Stimulated activated CD4-positive, alpha-beta T cell treated with anti-CD3 and anti-CD28 coated beads, TNF-alpha, amount 100 ng/mL, for 4 hours (primary cell): ENCODE data around the gene KIRREL1.

Source experiments
- DNase-seq, 3 experiments: peaks; one replicate each; pipeline ENCODE4 v3.0.0-alpha.2; 2020; ENCODE audit warnings: low read depth in 3 of 3

Gene KIRREL1

DNA sequence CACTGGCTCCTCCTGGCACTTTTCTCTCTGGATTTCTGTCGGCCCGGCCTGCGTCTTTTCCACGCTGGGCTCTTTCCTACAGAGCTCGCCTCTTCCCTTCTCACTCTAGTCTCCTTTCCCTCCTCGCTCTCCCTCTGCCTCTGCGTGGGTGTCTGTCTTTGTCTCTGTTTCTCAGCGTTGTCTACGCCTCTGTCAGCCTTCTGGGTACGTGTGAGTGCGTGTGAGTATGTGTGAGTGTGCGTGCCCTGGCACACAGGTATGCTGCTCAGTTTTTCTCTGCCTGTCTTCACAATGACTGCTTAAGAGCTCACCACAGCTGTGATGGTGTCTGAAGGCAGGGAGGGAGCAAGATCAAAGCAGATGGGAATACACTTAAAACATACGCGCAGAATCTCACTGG lies 77.7 kb downstream of the KIRREL1 start:
- no peak for DNase-seq

GRCh38 chr1:158075078-158075477 lies 81.6 kb downstream of the KIRREL1 start:
- DNase-seq = no peak

DNA sequence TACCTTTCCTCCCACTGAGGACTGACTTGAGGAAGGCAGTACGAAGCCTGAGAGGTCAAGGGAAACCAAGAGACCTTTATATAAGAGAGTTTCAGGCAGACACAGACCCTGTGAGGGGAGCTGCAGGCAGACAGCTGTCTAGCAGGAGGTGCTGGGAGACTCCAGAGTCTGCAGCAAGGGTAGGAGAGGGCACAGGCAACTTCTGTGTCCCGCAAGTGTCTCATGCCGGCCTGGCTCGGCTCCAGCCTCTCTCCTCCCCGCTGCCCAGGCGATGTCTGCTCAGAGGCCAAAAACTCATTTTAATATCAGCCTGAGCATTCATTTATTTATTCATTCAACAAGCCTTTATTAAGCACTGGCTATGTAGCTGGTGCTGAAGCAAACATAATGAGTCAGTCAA lies 83.0 kb downstream of the KIRREL1 start:
- DNase-seq = no peak

DNA sequence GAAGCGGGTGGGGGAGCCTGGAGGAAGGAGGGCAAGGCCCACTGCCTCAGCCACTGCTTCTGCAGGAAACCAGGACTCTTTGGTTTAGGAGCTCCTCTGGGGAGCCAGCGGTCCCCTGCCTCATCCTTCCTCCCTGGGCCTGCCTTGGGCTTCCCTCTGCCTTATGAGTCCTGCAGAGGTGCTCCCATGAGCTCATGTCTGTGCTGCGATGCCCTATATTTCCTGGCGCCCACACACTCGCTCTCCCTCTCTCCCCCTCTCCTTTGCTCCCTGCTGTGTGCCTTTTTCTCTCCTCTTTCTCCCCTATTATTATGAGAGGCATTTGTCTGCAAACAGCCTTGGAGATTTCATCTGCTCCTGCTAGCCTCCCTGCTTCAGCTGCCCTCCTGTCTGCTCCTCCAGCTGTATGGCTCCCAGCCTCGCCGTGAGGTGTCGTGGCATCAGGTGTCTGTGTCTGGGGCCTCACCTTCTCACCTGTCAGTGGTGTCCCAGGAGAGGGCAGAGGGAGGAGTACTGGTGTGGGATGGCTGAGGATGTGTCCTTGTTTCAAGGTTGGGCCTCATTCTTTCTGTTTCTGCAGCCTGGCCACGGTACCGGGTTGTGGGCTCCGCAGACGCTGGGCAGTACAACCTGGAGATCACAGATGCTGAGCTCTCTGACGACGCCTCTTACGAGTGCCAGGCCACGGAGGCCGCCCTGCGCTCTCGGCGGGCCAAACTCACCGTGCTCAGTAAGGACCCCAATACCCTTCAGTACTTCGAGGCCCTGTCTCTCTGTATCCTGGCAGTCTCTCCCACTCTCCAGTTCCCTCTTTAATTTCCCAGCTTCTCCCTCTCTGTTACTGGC lies 84.2 kb downstream of the KIRREL1 start:
- DNase-seq = no peak

- no peak for DNase-seq
Observed at GRCh38 chr1:158078569-158079080, 85.2 kb downstream of the KIRREL1 start.

DNA sequence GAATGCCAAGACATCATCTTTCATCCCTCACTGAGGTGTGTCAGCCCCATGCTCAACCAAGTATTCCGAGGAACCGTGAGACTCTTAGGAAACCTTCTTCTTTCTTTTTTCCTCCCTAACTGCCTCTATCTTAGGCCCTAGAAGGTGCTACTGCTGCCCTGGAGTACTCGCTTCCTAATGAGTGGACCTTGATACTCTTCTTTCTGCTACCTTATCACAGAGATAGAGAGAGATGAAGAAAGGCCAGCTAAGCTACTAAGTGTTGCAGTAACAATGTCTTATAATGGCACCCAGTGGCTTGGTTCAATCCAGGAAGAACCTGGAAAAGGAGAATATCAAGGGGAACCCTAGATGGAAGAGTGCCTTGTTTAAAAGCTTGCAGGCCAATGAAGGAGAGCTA lies 86.6 kb downstream of the KIRREL1 start:
- no peak for DNase-seq

DNA sequence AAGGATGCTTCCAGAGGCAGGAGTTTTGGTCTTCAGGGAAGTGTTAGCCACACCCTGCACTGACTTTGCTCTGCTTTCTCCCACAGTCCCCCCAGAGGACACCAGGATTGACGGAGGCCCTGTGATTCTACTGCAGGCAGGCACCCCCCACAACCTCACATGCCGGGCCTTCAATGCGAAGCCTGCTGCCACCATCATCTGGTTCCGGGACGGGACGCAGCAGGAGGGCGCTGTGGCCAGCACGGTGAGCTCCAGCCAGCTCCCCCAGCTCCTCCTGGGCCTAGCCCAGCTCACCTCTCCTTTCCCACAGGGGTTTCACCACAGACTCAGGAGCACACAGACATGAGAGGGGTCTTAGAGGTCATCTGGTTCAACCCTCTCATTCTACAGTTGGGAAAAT lies 90.9 kb downstream of the KIRREL1 start:
- DNase-seq = no peak

DNA sequence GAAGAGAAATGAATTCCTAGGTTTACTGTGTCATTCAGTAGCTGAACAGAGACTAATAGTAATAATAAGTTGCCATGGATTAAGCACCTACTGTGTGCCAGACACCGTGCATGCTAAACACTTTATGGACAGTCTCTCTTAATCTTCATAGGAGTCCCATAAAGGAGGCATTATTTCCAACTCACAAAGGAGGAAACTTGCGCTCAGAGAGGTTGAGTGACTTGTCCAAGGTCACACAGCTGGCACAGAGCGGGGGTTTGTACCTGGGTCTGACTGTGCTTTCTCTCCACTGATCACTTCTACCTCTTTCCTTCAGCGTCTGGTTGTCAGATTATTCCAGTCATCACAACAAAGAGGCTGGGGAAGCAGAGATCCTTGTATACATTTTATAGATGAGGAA lies 91.3 kb downstream of the KIRREL1 start:
- DNase-seq = no peak

GRCh38 chr1:158087320-158087927 lies 94.0 kb downstream of the KIRREL1 start:
- no peak for DNase-seq

DNA sequence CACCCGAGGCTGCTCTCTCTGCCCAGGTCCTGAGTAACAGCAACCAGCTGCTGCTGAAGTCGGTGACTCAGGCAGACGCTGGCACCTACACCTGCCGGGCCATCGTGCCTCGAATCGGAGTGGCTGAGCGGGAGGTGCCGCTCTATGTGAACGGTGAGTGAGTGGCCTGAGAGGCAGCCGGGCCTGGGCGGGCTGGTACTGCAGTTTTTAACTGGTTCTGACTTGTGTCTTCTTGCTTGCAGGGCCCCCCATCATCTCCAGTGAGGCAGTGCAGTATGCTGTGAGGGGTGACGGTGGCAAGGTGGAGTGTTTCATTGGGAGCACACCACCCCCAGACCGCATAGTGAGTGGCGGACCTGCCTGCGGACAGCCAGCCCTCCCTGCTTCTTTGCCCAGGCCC lies 96.0 kb downstream of the KIRREL1 start:
- DNase-seq = no peak

DNA sequence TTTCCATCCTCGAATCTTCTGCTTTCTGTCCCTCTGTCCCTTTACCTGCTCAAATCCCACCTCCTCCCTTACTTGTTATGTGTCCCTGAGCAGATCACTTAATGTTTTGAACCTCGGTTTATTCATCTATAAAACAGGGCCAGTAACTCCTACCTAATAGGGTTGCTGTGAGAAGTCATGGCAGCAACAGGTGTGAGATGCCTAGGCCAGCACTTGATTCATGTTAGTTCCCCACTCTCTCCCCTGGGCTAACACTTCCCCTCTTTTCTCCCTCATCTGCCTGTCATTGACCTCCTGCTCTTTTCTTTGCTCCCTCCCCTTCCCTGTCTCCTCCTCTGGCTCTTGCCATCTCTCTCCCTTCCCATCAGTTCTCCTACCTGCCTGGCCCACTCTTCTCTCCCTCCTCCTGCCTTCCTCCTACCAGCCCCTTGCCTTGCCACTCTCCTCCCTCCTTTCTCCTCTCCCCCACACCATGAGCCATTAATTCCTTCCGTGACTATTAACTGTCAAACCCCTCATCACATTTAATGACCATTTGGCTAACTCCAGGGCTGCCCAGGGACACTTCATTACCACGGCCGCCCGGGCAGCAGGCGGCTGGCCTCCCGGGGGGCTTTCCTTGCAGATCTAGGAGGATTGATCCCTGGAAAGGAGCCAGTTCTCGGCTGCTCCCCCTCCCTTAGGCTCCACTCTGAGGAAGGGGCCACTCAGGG lies 96.6 kb downstream of the KIRREL1 start:
- no peak for DNase-seq

DNA sequence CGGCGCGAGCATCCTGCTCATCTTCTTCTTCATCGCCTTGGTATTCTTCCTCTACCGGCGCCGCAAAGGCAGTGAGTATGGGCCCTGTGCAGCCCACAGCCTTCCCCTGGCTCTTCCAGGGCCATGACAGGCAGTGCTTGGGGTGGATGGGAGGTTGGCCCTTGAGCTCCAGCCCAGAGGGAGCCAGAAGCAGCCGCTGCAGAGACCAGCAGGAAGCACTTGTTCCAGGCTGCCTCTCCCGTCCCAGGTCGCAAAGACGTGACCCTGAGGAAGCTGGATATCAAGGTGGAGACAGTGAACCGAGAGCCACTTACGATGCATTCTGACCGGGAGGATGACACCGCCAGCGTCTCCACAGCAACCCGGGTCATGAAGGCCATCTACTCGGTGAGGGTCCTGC lies 99.9 kb downstream of the KIRREL1 start:
- no peak for DNase-seq

GRCh38 chr1:158094571-158094970 lies 101.1 kb downstream of the KIRREL1 start:
- no peak for DNase-seq

- DNase-seq = no peak
Observed at GRCh38 chr1:158095737-158096335, 102.4 kb downstream of the KIRREL1 start.

- DNase-seq = no peak
Observed at GRCh38 chr1:158098256-158098655, 104.8 kb downstream of the KIRREL1 start.

GRCh38 chr1:158099185-158099584 lies 105.7 kb downstream of the KIRREL1 start:
- no peak for DNase-seq

DNA sequence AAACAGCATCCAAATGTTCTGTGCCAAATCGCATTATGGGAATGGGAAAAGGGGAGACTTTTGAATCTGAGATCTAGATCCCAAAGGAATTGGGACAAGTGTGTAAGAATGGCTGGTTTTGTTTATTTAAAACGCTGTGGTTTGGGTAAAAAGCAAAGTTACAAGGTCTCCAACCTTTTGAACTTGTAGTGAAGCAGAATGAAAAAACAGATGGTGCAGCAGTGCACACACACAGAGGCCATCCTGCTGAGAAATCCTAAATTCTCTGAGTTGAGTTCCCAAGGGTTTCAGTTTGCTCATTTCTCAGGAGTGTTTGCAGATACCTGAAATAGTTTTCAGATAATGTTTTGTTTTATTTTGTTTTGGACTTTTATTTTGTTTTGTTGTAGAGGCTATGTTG lies 107.1 kb downstream of the KIRREL1 start:
- no peak for DNase-seq

DNA sequence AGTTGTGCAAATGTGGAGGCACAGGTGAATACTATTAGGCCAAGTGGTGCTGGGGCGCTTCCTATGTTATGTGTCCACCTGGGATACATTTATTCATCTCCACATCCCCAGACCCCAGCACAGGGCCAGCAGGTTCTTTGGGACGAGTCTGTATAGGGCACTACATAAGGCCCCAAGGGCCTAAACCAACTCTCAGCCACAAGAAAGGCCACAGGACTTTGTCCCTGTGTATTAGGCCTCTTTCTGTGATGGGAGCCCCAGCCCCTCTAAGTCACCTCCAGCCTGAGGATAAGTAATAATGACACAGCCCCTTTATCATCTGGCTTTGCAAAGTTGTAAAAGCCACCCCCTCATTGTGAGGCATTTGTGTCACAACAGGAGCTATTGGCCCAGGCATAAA lies 108.0 kb downstream of the KIRREL1 start:
- no peak for DNase-seq

DNA sequence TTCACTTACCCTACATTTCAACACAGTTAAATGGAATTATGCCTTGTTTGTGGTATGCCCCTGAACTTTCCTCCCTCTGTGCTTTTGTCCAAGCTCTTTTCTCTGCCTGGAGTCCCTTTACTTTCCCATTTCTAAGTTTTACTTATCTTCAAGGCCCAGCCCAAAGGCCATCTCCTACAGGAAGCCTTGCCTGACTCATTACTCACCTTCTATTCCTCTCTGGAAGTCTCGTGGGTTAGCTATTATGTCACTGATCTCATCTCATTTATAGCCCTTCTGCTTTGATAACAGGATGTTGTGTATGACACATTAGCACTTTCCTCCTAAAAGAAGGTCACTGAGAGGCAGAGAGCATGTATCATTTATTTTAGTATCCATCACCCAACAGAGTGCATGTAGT lies 108.5 kb downstream of the KIRREL1 start:
- DNase-seq = no peak

DNA sequence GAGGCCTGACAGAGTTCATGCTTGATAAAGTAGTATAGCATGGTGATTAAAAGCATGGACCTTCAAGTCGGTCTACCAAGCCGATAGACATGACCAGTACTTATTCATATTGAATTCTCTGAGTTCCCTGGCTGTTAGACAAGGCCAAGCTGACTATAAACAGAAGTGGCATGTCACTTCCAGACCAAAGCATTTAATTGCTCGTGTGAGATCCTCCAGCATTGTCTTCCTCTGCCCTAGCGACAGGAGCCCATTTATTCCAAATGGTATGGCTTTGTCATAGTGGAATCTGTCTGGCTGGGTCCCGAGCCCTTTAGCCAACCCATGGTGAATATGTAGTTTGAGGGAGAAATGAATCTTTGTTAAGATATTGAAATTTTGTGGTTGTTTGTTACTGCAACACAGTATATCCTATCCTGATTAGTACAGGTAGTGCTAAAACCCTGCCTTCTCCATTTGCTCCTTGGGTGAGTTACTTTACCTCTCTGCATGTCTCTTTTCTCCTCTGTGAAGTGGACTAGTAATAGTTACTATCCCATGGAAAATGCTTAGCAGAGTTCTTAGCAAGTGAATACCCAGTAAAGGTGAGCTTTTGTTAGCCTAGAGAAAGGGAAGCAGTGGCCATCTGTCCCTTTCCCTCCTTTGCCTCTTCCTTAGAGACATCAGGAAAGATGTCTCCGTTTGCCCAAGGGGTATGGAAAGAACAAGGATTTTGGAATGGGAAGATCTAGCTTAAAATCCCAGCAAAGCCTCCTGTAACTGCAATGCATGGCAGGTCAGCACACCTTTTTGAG lies 109.6 kb downstream of the KIRREL1 start:
- DNase-seq = no peak

DNA sequence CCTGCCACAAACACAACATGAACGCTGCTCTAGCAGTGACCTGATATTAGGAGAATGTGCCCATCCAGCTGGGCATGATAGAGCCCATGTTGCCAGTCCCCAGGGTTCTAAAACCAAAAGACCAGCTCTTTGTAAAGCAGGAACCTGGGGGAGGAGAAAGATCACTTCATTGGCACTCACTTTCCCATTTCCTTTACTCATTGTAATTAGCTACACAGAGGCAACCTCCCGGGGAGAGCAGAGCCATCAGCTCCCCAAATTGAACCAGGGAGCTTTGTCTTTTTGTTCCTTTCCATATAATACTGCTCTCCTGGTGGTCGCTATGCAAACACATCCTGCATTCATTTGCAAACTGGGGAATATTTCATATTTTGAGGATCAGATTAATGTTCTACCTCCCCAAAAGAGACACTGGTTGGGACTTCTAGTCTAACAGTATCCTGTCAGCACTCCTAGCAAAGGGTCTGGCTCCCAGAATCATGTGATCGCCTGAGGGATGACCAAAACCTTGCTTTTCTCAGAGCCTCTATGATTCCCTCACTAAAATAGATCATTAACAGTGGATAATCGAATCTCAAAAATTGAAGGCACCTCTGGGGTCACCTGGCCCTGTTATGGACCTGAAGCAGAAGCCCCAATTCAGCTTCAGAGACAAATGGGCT lies 110.5 kb downstream of the KIRREL1 start:
- no peak for DNase-seq
